ENCODE results near the gene KIF11. TPM values are rescaled to one million over a fixed set of nuclear protein-coding genes. Genes with fewer than 3 reads are reported as not detected.

Gene KIF11
- 1 to 10 TPM; 1.8 to 7.3 (median 5.1) TPM for total RNA-seq
- 1 to 10 TPM in 2 of 3 donors, under 1 TPM in 1; 0.93 to 4.7 (median 2.7) TPM for polyA plus RNA-seq
- long read RNA-seq, donor 1, full-length matches to known transcripts, result 2 of 2 reads
- long read RNA-seq, donor 1, partial matches to known transcripts, result 0 of 2 reads
- long read RNA-seq, donor 1, other reads (novel, unspliced or antisense), result 0 of 2 reads
- long read RNA-seq, donor 2, full-length matches to known transcripts, result 1 of 1 reads
- long read RNA-seq, donor 2, partial matches to known transcripts, result 0 of 1 reads
- long read RNA-seq, donor 2, other reads (novel, unspliced or antisense), result 0 of 1 reads

GRCh38 chr10:92592761-92593618 is at the start of gene KIF11:
Gene KIF11 (plus strand): TSS chr10:92593130. CDS start chr10:92593376, 246 bp downstream.
- H3K27me3 ChIP-seq (replicated peaks in 1 of 7), result no peaks in the 10 kb centered on the region
- peak within 1 kb of the TSS; percentile 46 to 98 (median 84) for H3K4me3 ChIP-seq
- H3K4me1 ChIP-seq, result peaks cover 6 to 54% (median 32%) of the 10 kb centered on the region in 6 donors
- TF ChIP-seq POLR2AphosphoS5 (IDR thresholded peaks at IDR 0.05) (peak; percentile 91 to 99 (median 98)), POLR2A (IDR thresholded peaks at IDR 0.05) (peak in 2 of 3 donors; percentile 88 to 96)
- TF ChIP-seq, protein P1, sequence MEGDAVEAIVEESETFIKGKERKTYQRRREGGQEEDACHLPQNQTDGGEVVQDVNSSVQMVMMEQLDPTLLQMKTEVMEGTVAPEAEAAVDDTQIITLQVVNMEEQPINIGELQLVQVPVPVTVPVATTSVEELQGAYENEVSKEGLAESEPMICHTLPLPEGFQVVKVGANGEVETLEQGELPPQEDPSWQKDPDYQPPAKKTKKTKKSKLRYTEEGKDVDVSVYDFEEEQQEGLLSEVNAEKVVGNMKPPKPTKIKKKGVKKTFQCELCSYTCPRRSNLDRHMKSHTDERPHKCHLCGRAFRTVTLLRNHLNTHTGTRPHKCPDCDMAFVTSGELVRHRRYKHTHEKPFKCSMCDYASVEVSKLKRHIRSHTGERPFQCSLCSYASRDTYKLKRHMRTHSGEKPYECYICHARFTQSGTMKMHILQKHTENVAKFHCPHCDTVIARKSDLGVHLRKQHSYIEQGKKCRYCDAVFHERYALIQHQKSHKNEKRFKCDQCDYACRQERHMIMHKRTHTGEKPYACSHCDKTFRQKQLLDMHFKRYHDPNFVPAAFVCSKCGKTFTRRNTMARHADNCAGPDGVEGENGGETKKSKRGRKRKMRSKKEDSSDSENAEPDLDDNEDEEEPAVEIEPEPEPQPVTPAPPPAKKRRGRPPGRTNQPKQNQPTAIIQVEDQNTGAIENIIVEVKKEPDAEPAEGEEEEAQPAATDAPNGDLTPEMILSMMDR (IDR thresholded peaks at IDR 0.05 in 8 of 11, conservative IDR thresholded peaks at IDR 0.05 in 3 of 11), result no peak
- intact Hi-C loops (cut with DNase I; ENCODE audit: low total_unique reads), result loop anchor here (10.0 kb wide), 1 partner anchor 92 kb away; the partner anchor contains the start of gene HHEX
- no peaks in the 10 kb centered on the region for H3K9me3 ChIP-seq
- H3K27ac ChIP-seq, result peak within 1 kb of the TSS; percentile 93 to 98 (median 96)
- WGBS, 5 donors, result 0 to 1% (median 0%) methylated on average over 36 to 61 of the region's 61 CpGs
- H3K36me3 ChIP-seq, result no peaks in the 10 kb centered on the region
- peak; percentile 99 for DNase-seq

- Histone ChIP-seq H3K27me3 (replicated peaks in 1 of 7) (no peaks in the 10 kb centered on the region), H3K9me3 (no peaks in the 10 kb centered on the region), H3K36me3 (peaks cover 0 to 26% (median 5%) of the 10 kb centered on the region in 6 donors), H3K4me3 (no peak overlapping the region), H3K4me1 (peaks cover 6 to 38% (median 11%) of the 10 kb centered on the region in 6 donors), H3K27ac (peak overlapping the region in 2 of 8 donors; percentile 17 to 21)
- intact Hi-C loops (cut with DNase I; ENCODE audit: low total_unique reads), result no loop called here
- no peak for DNase-seq
- WGBS, 5 donors, result 16 to 28% (median 22%) methylated on average over 3 of the region's 3 CpGs
- TF ChIP-seq POLR2A (IDR thresholded peaks at IDR 0.05) (no peak), POLR2AphosphoS5 (IDR thresholded peaks at IDR 0.05) (no peak)
- TF ChIP-seq, protein P1 (IDR thresholded peaks at IDR 0.05 in 8 of 11, conservative IDR thresholded peaks at IDR 0.05 in 3 of 11), result no peak
Measured at GRCh38 chr10:92544296-92544695, 48.6 kb upstream of the KIF11 start.

GRCh38 chr10:92545556-92545955 is 47.4 kb upstream of the KIF11 start:
- H3K36me3 ChIP-seq, result peaks cover 0 to 25% (median 5%) of the 10 kb centered on the region in 6 donors
- H3K4me1 ChIP-seq, result peaks cover 6 to 36% (median 11%) of the 10 kb centered on the region in 6 donors
- TF ChIP-seq, protein P1 (IDR thresholded peaks at IDR 0.05 in 8 of 11, conservative IDR thresholded peaks at IDR 0.05 in 3 of 11), result no peak
- TF ChIP-seq POLR2AphosphoS5 (IDR thresholded peaks at IDR 0.05) (no peak), POLR2A (IDR thresholded peaks at IDR 0.05) (no peak)
- no peaks in the 10 kb centered on the region for H3K27me3 ChIP-seq (replicated peaks in 1 of 7)
- WGBS, 5 donors, result 80 to 92% (median 90%) methylated on average over 1 of the region's 1 CpG
- intact Hi-C loops (cut with DNase I; ENCODE audit: low total_unique reads), result no loop called here
- no peak overlapping the region for H3K27ac ChIP-seq
- no peak overlapping the region for H3K4me3 ChIP-seq
- no peaks in the 10 kb centered on the region for H3K9me3 ChIP-seq
- DNase-seq, result no peak
